ENCODE measurements around the gene AFAP1.

DNA sequence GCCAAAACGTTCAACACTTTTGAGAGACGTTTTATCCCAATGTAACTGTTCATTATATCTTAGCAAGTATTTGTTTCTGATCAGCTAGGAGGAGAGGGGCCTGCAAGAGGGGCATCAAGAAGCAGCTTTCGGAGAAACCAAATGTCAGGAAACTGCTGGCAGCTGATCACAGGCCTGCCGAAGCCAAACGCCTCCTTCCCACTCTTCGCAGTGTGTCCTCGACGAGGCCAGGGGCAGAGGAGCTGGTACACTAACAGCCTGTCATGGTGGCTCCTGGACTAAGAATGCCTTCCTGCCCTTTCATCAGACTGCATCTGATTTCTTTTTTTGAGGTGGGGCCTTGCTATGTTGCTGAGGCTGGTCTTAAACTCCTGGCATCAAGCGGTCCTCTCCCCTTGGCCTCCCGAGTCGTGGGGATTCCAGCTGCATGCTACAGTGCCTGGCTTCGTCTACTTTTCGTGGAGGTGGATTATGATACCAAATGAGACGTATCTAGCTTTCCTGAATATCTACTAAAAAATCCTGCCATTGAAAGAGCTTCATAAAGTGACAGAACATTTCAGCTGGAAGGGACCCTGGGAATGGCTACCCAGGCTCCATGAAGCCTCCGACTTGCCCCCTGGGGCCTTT, 134.8 kb downstream of the AFAP1 start:
- TF ChIP-seq, protein P1, sequence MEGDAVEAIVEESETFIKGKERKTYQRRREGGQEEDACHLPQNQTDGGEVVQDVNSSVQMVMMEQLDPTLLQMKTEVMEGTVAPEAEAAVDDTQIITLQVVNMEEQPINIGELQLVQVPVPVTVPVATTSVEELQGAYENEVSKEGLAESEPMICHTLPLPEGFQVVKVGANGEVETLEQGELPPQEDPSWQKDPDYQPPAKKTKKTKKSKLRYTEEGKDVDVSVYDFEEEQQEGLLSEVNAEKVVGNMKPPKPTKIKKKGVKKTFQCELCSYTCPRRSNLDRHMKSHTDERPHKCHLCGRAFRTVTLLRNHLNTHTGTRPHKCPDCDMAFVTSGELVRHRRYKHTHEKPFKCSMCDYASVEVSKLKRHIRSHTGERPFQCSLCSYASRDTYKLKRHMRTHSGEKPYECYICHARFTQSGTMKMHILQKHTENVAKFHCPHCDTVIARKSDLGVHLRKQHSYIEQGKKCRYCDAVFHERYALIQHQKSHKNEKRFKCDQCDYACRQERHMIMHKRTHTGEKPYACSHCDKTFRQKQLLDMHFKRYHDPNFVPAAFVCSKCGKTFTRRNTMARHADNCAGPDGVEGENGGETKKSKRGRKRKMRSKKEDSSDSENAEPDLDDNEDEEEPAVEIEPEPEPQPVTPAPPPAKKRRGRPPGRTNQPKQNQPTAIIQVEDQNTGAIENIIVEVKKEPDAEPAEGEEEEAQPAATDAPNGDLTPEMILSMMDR (IDR thresholded peaks at IDR 0.05; ENCODE audit: extremely low read depth in 1 of 2, insufficient read depth in 1 of 2, low read depth in 1 of 2, low read length in 2 of 2), result no peak
- TF ChIP-seq POLR2AphosphoS5 (IDR thresholded peaks at IDR 0.05; ENCODE audit: insufficient read depth, low read depth, low read length) (no peak), POLR2A (IDR thresholded peaks at IDR 0.05; ENCODE audit: low read depth, low read length) (no peak), EZH2 (IDR thresholded peaks at IDR 0.05; ENCODE audit: borderline replicate concordance, low read depth, low read length, severe bottlenecking) (no peak)
- TF ChIP-seq, protein P2, sequence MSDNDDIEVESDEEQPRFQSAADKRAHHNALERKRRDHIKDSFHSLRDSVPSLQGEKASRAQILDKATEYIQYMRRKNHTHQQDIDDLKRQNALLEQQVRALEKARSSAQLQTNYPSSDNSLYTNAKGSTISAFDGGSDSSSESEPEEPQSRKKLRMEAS (IDR thresholded peaks at IDR 0.05; ENCODE audit: insufficient read depth, insufficient read length), result no peak
